A673 (cell line): ENCODE measurements around the gene ME3. TPM values are rescaled to one million over a fixed set of nuclear protein-coding genes. Genes with fewer than 3 reads are reported as not detected.

Experiments used
- BruUV-seq: library from RNA; stranded (reverse); fragments of 400-500 nt; replicated peaks from 2 replicates; lab custom pipeline; 2021; lab: Mats Ljungman, UMichigan
- CTCF ChIA-PET: fragments of 300-600 bp; sonication (Branson Sonifier 250); formaldehyde crosslinking; loops from one replicate; lab custom pipeline; 2022; ENCODE audit warnings: antibody characterized with exemption; lab: Charles Lee
- POLR2A ChIA-PET: fragments of 300-600 bp; sonication (Branson Sonifier 250); formaldehyde crosslinking; loops from one replicate; lab custom pipeline; 2022; ENCODE audit warnings: antibody characterized with exemption; ENCODE audit not compliant: low non-redundant PET; lab: Charles Lee
- DNase-seq: peaks from one replicate; pipeline ENCODE4 v3.0.0-alpha.2; 2015; ENCODE audit warnings: low spot score
- H3K27ac ChIP-seq: fragments of 200-600 bp; sonication (generic); 2 replicates; pipeline ENCODE4 v1.5.1; 2016; ENCODE audit warnings: mixed run types, low read depth, mild to moderate bottlenecking, mixed read lengths, antibody characterized with exemption, low read length; ENCODE audit not compliant: poor library complexity, severe bottlenecking
- H3K27me3 ChIP-seq: fragments of 200-600 bp; sonication (generic); replicated peaks from 2 replicates; pipeline ENCODE4 v1.6.1; 2017; ENCODE audit warnings: mixed run types, low read depth, mild to moderate bottlenecking, mixed read lengths, antibody characterized with exemption, low read length; ENCODE audit not compliant: insufficient read depth, poor library complexity
- H3K36me3 ChIP-seq: fragments of 200-600 bp; sonication (generic); 2 replicates; pipeline ENCODE4 v1.6.1; 2016; ENCODE audit warnings: mixed run types, mild to moderate bottlenecking, mixed read lengths, antibody characterized with exemption, low read length; ENCODE audit not compliant: insufficient read depth, poor library complexity, severe bottlenecking
- H3K4me1 ChIP-seq: fragments of 200-600 bp; sonication (generic); 2 replicates; pipeline ENCODE4 v1.6.1; 2017; ENCODE audit warnings: mixed run types, mild to moderate bottlenecking, mixed read lengths, antibody characterized with exemption, low read length; ENCODE audit not compliant: insufficient read depth, poor library complexity, severe bottlenecking
- H3K4me3 ChIP-seq: fragments of 200-600 bp; sonication (generic); 2 replicates; pipeline ENCODE4 v1.5.1; 2016; ENCODE audit warnings: low read depth, mixed run types, mild to moderate bottlenecking, mixed read lengths, low read length; ENCODE audit not compliant: poor library complexity, severe bottlenecking
- H3K9me3 ChIP-seq: fragments of 200-600 bp; sonication (generic); 2 replicates; pipeline ENCODE4 v1.6.1; 2016; ENCODE audit warnings: mixed run types, low read depth, mild to moderate bottlenecking, mixed read lengths, antibody characterized with exemption, low read length; ENCODE audit not compliant: poor library complexity, severe bottlenecking
- CTCF ChIP-seq: fragments of 300-800, 200-600 bp; sonication (generic); conservative IDR thresholded peaks from 2 replicates; pipeline ENCODE4 v1.5.1; 2017; ENCODE audit warnings: low read depth, mild to moderate bottlenecking, antibody characterized with exemption, low read length, moderate library complexity, mixed read lengths
- EZH2 ChIP-seq: fragments of 200-600 bp; sonication (generic); IDR thresholded peaks from 2 replicates; pipeline ENCODE4 v1.6.1; 2017; ENCODE audit warnings: borderline replicate concordance, low read depth, mild to moderate bottlenecking, mixed read lengths, antibody characterized with exemption, low read length; ENCODE audit not compliant: poor library complexity, severe bottlenecking
- intact Hi-C: fragments of 100-400 bp; cut with micrococcal nuclease; formaldehyde crosslinking; loops from one replicate; pipeline ENCODE4 v1.10.0; 2022; ENCODE audit not compliant: unreplicated experiment
- total RNA-seq: library from RNA; stranded (reverse); gene quantifications from 2 replicates; pipeline ENCODE4 v1.2.3, GENCODE V29; 2021

ME3 gene
- total RNA-seq, 1 experiment from 2014 or later, result 7.6 TPM

DNA sequence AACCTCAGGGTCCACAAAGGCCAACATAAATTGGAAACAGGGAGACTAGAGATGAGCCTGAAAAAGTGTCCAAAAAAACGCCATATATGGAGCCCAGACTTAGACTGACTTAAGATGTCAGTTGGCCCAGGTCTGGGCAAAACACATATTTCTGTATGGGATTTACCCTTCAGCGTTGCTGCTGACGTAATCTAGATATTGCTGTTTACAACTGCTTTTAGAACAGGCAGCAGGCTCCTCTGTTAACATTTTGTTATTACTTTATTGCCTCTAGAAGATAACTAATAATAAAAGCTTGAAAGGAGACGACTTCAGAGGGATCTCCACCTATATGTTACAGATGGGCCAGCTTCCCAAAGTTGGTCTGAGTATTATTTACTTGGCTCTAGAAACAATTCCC is 8.7 kb downstream of the ME3 start:
- POLR2A ChIA-PET, result no interaction called here
- DNase-seq, result no peak
- intact Hi-C loops, result no loop called here
- H3K27me3 ChIP-seq, result no peaks in the 10 kb centered on the region
- H3K36me3 ChIP-seq, result no peaks in the 10 kb centered on the region
- peaks cover 11% of the 10 kb centered on the region for H3K4me1 ChIP-seq
- CTCF ChIA-PET, result no interaction called here
- no TSS peak for BruUV-seq
- no peak overlapping the region for H3K27ac ChIP-seq
- TF ChIP-seq CTCF (no peak), EZH2 (no peak)
- no peak overlapping the region for H3K4me3 ChIP-seq
- H3K9me3 ChIP-seq, result no peaks in the 10 kb centered on the region

GRCh38 chr11:86663291-86663690 is 9.1 kb downstream of the ME3 start:
- Histone ChIP-seq H3K27ac (no peak overlapping the region), H3K36me3 (no peaks in the 10 kb centered on the region), H3K4me1 (peaks cover 11% of the 10 kb centered on the region), H3K4me3 (no peak overlapping the region), H3K27me3 (no peaks in the 10 kb centered on the region), H3K9me3 (no peaks in the 10 kb centered on the region)
- no peak for DNase-seq
- ChIA-PET CTCF (no interaction called here), POLR2A (no interaction called here)
- intact Hi-C loops, result no loop called here
- no TSS peak for BruUV-seq
- TF ChIP-seq CTCF (no peak), EZH2 (no peak)

DNA sequence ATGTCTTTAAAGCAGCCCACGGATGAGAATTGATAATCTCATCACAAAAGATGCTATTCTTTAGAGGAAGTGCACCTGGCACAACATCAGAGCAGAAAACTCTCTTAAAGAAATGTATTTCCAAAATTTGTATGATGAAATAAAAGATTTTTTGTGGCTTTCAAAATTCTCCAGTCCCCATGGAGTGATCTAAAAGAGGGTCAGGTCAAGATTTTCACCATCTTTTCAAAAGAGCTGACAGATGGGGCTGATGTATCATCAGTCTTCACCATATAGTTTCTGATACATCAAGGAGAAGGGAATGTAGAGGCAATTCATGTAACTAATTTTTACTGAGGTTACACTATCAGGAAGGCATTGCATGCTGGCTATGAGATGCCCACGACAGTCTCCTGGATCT is 11.7 kb downstream of the ME3 start:
- no peak for DNase-seq
- H3K4me3 ChIP-seq, result no peak overlapping the region
- H3K4me1 ChIP-seq, result peaks cover 11% of the 10 kb centered on the region
- ChIA-PET POLR2A (no interaction called here), CTCF (no interaction called here)
- no peak for TF ChIP-seq EZH2
- no peak for TF ChIP-seq CTCF
- intact Hi-C loops, result no loop called here
- H3K27ac ChIP-seq, result no peak overlapping the region
- H3K36me3 ChIP-seq, result no peaks in the 10 kb centered on the region
- BruUV-seq, result no TSS peak
- no peaks in the 10 kb centered on the region for H3K9me3 ChIP-seq
- H3K27me3 ChIP-seq, result no peaks in the 10 kb centered on the region
